Smooth muscle cell (in vitro differentiated cells): ENCODE measurements around the gene IQGAP1. TPM values are rescaled to one million over a fixed set of nuclear protein-coding genes. Genes with fewer than 3 reads are reported as not detected.

Source experiments
- DNase-seq: peaks from one replicate; lab custom pipeline; 2025; ENCODE audit not compliant: unreplicated experiment; lab: John Stamatoyannopoulos, UW
- H2AFZ ChIP-seq: fragments of 200-600 bp; sonication (generic); 2 replicates; pipeline ENCODE4 v1.6.0; 2016; ENCODE audit warnings: antibody characterized with exemption, low read depth, mild to moderate bottlenecking
- H3F3A ChIP-seq: fragments of 200-600 bp; sonication (generic); 2 replicates; pipeline ENCODE4 v1.6.0; 2017; ENCODE audit warnings: antibody characterized with exemption, low read depth
- H3K27ac ChIP-seq: fragments of 200-600 bp; sonication (generic); 2 replicates; pipeline ENCODE4 v1.5.1; 2016; ENCODE audit warnings: low read depth, mild to moderate bottlenecking
- H3K27me3 ChIP-seq: fragments of 200-600 bp; sonication (generic); 2 replicates; pipeline ENCODE4 v1.6.1; 2016; ENCODE audit warnings: low read depth, mild to moderate bottlenecking
- H3K36me3 ChIP-seq: fragments of 200-600 bp; sonication (generic); 2 replicates; pipeline ENCODE4 v1.5.1; 2016; ENCODE audit warnings: low read depth
- H3K4me1 ChIP-seq: fragments of 200-600 bp; sonication (generic); 2 replicates; pipeline ENCODE4 v1.5.1; 2016; ENCODE audit warnings: low read depth
- H3K4me2 ChIP-seq: fragments of 200-600 bp; sonication (generic); 2 replicates; pipeline ENCODE4 v1.6.0; 2016; ENCODE audit warnings: mild to moderate bottlenecking
- H3K4me3 ChIP-seq: fragments of 200-600 bp; sonication (generic); 2 replicates; pipeline ENCODE4 v1.5.1; 2016; ENCODE audit warnings: mild to moderate bottlenecking
- H3K79me2 ChIP-seq: fragments of 200-600 bp; sonication (generic); 2 replicates; pipeline ENCODE4 v1.6.0; 2016; ENCODE audit warnings: low read depth, mild to moderate bottlenecking
- H3K9ac ChIP-seq: fragments of 200-600 bp; sonication (generic); 2 replicates; pipeline ENCODE4 v1.6.0; 2016; ENCODE audit warnings: low read depth
- H3K9me3 ChIP-seq: fragments of 200-600 bp; sonication (generic); replicated peaks from 2 replicates; pipeline ENCODE4 v1.5.1; 2016; ENCODE audit warnings: low read depth
- H4K20me1 ChIP-seq: fragments of 200-600 bp; sonication (generic); 2 replicates; pipeline ENCODE4 v1.6.0; 2016; ENCODE audit warnings: low read depth
- CTCF ChIP-seq: fragments of 200-600 bp; sonication (generic); IDR thresholded peaks from 2 replicates; pipeline ENCODE4 v1.5.1; 2017; ENCODE audit warnings: borderline replicate concordance, mild to moderate bottlenecking, antibody characterized with exemption; ENCODE audit not compliant: insufficient read depth, poor library complexity, severe bottlenecking
- WGBS: methylation state at CpG from one replicate; pipeline ENCODE4 v1.1.7; 2016; ENCODE audit warnings: low lambda C conversion rate; 5-methylcytosine and 5-hydroxymethylcytosine counted together
- polyA plus RNA-seq: library from polyadenylated mRNA; unstranded; fragments of >200 nt; fragmentation: Nextera tagmentation; extraction: Ambion mirVana; gene quantifications from 2 replicates; pipeline ENCODE4 v1.2.1, GENCODE V29; 2016
- total RNA-seq: library from RNA; depleted of rRNA; stranded (reverse); fragments of >200 nt; gene quantifications from 2 replicates; pipeline ENCODE4 v1.2.3, GENCODE V29; 2014

IQGAP1 gene
- total and polyA plus RNA-seq, 2 experiments from 2014 or later = 59.3 to 185 TPM

DNA sequence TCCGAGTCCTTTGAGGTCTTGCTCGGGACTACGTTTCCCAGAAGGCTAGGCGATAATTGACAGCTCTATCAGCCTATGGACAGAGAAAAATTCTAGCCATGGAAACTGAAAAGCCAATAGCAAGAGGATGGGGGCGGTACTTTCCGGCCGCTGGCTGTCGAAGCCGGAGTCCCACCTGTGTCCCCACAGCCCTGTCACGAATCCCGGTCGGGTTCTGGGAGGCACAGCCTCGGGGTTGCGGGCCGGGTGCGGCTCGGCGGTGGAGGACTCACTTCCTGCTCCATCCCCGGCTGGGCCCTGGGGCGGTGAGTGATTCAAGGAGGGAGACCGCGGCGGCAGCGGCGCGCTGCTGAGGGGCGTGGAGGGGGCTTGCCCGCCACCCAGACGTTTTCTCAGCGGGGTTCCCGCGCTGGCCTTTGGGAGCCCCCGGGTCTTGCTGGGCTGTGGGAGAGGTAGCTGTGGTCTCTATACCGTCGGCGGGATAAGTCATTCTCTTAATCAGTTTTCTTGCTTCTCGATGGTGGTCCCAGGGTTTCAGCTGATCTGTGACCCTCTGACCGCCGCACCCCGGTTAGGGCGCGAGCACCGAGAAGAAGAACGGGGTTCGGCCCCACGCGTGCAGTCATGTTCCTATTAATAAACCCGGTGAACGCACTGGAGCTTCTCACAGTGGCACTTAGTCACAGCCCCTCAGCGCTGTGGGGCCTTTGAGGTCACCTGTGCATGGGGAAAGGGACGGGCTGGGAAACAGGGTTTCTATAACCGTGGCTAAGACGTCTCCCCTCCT lies 35.7 kb upstream of the IQGAP1 start, which contains the start of gene ZNF774:
ZNF774 (plus strand) TSS at position 178 of the 787 bp plus-strand sequence. CDS start 2,377 bp downstream, outside the sequence.
- no peaks in the 10 kb centered on the region for H3K9me3 ChIP-seq
- peak within 1 kb of the TSS; percentile 70 for H3K9ac ChIP-seq
- no peak for TF ChIP-seq CTCF
- H3K4me2 ChIP-seq = peak within 1 kb of the TSS; percentile 87
- H3K79me2 ChIP-seq = no peaks in the 10 kb centered on the region
- H3K27me3 ChIP-seq = no peaks in the 10 kb centered on the region
- H3K4me3 ChIP-seq = peak within 1 kb of the TSS; percentile 83
- H3K36me3 ChIP-seq = no peaks in the 10 kb centered on the region
- no peaks in the 10 kb centered on the region for H3K4me1 ChIP-seq
- WGBS = 2% methylated on average over 44 of the region's 53 CpGs
- DNase-seq = peak; percentile 42
- no peaks in the 10 kb centered on the region for H3F3A ChIP-seq
- H4K20me1 ChIP-seq = no peaks in the 10 kb centered on the region
- peak within 1 kb of the TSS; percentile 98 for H2AFZ ChIP-seq
- H3K27ac ChIP-seq = peak within 1 kb of the TSS; percentile 36

DNA sequence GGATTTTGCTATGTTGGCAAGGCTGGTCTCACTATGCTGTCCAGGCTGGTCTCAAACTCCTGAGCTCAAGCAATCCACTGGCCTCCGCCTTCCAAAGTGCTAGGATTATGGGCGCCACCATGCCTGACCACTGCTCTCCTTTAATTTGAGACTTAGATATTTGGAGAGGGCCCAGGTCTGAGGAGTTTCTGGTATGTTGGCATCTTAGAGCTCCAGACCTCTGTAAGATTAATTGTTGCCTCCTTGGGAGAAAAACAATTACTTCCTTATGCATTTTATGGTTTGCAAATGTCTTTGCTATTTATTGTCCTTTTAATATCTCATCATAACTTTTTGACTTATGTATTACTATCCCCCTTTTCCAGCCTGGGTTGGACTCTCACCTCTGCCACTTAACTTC lies 33.1 kb upstream of the IQGAP1 start:
- H3K4me2 ChIP-seq = no peak overlapping the region
- TF ChIP-seq CTCF = no peak
- H3K79me2 ChIP-seq = no peaks in the 10 kb centered on the region

DNA sequence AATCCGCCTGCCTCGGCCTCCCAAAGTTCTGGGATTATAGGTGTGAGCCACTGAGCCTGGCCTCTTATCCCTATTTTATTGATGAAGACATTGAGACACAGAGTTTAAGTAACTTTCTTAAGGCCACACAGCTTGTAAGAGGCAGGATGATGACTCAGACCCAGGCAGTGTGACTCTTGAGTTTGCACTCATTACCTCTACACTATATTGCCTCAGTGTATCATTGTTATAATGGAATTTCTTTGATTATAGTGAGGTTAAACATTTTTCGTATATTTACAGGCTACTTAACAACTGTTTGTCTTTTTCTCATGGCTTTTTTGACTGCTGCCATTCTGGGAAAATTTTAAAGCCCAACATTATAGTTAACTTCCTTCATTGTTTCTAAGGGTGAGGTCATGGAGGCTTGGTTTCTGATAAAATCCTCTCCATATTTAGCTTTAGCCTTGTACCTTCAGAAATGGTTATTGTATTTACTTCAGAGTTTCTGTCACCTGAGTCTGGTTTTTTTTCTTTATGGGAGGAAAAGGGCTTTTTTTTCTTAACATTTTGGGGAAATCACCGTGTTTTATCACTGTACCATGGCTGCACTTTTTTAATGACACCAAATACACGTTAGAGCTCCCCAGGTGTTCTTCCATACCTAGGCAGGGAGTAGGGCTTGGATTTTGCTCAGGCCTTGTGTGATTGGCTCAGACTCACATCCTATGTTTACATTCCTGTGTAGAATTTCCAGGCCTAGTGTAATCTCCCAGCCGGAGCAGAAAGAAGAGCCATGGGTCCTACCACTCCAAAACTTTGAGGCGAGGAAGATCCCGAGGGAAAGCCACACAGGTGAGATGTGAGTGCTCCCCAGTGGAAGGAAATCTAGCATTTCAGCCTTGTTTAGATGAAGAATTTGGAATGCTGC lies 29.7 kb upstream of the IQGAP1 start:
- H2AFZ ChIP-seq = no peak overlapping the region
- WGBS = 71% methylated on average over 8 of the region's 8 CpGs
- H4K20me1 ChIP-seq = no peaks in the 10 kb centered on the region
- H3K27ac ChIP-seq = peak overlapping the region; percentile 34
- H3K36me3 ChIP-seq = no peaks in the 10 kb centered on the region
- no peaks in the 10 kb centered on the region for H3F3A ChIP-seq
- no peak for TF ChIP-seq CTCF
- H3K79me2 ChIP-seq = no peaks in the 10 kb centered on the region
- H3K4me2 ChIP-seq = no peak overlapping the region
- no peaks in the 10 kb centered on the region for H3K27me3 ChIP-seq
- H3K4me3 ChIP-seq = no peak overlapping the region
- no peak overlapping the region for H3K9ac ChIP-seq
- no peaks in the 10 kb centered on the region for H3K9me3 ChIP-seq
- H3K4me1 ChIP-seq = peaks cover 3% of the 10 kb centered on the region
- DNase-seq = no peak

More for the DNA sequence above, 33.1 kb upstream of the IQGAP1 start:
- no peaks in the 10 kb centered on the region for H4K20me1 ChIP-seq
- H3K9ac ChIP-seq = no peak overlapping the region
- H3K36me3 ChIP-seq = no peaks in the 10 kb centered on the region
- no peak for DNase-seq
- no peaks in the 10 kb centered on the region for H3K4me1 ChIP-seq
- H2AFZ ChIP-seq = no peak overlapping the region
- H3K9me3 ChIP-seq = no peaks in the 10 kb centered on the region
- 96% methylated on average over 2 of the region's 2 CpGs for WGBS
- no peak overlapping the region for H3K27ac ChIP-seq
- H3K4me3 ChIP-seq = no peak overlapping the region
- H3F3A ChIP-seq = no peaks in the 10 kb centered on the region
- no peaks in the 10 kb centered on the region for H3K27me3 ChIP-seq
